Activated gamma-delta T cell treated with anti-CD3 and anti-CD28 coated beads, Interleukin-2, amount 50 U/mL, for 16 hours (primary cell): ENCODE data around the gene GFOD2.

Experiments
- DNase-seq: peaks from one replicate; pipeline ENCODE4 v3.0.0-alpha.2; 2020; ENCODE audit warnings: low read depth

GFOD2 gene

GRCh38 chr16:67731071-67731752, 12.1 kb upstream of the GFOD2 start:
- no peak for DNase-seq

- DNase-seq: no peak
Observed at GRCh38 chr16:67730326-67730725, 11.2 kb upstream of the GFOD2 start.

GRCh38 chr16:67729636-67730248, 10.6 kb upstream of the GFOD2 start:
- no peak for DNase-seq

- no peak for DNase-seq
Observed at GRCh38 chr16:67727521-67728485, 8.7 kb upstream of the GFOD2 start.

GRCh38 chr16:67726106-67727034, 7.3 kb upstream of the GFOD2 start:
- no peak for DNase-seq

- no peak for DNase-seq
Observed at GRCh38 chr16:67723911-67724305, 4.8 kb upstream of the GFOD2 start.

GRCh38 chr16:67723151-67723910, 4.2 kb upstream of the GFOD2 start:
- DNase-seq: no peak

- DNase-seq: no peak
Observed at GRCh38 chr16:67720236-67720635, 1.1 kb upstream of the GFOD2 start.

GRCh38 chr16:67719778-67720144, 645 bp upstream of the GFOD2 start:
- no peak for DNase-seq

- no peak for DNase-seq
Observed at GRCh38 chr16:67718668-67719047, 458 bp downstream of the GFOD2 start.

GRCh38 chr16:67716097-67716496, 3.0 kb downstream of the GFOD2 start:
- no peak for DNase-seq

GRCh38 chr16:67714522-67714921, 4.6 kb downstream of the GFOD2 start:
- no peak for DNase-seq

GRCh38 chr16:67713647-67714273, 5.4 kb downstream of the GFOD2 start:
- no peak for DNase-seq

- no peak for DNase-seq
Observed at GRCh38 chr16:67710607-67711006, 8.5 kb downstream of the GFOD2 start.

GRCh38 chr16:67709050-67709449, 10.1 kb downstream of the GFOD2 start:
- no peak for DNase-seq

GRCh38 chr16:67708368-67708771, 10.7 kb downstream of the GFOD2 start:
- no peak for DNase-seq

- no peak for DNase-seq
Observed at GRCh38 chr16:67707790-67708189, 11.3 kb downstream of the GFOD2 start.

GRCh38 chr16:67707210-67707609, 11.9 kb downstream of the GFOD2 start:
- DNase-seq: no peak

- no peak for DNase-seq
Observed at GRCh38 chr16:67704110-67704509, 15.0 kb downstream of the GFOD2 start.

- DNase-seq: no peak
Observed at GRCh38 chr16:67703626-67704025, 15.5 kb downstream of the GFOD2 start.

GRCh38 chr16:67702130-67702529, 17.0 kb downstream of the GFOD2 start:
- DNase-seq: no peak
